ENCODE measurements around the gene DLG1. TPM values are rescaled to one million over a fixed set of nuclear protein-coding genes. Genes with fewer than 3 reads are reported as not detected.
A peak's percentile ranks its signal among the peaks of the same experiment; 100 is the strongest.

The DLG1 gene
- total and polyA plus RNA-seq, 2 of the 4 experiments (the other 2 are of a cell fraction) = 21.2 to 57.7 TPM

DNA sequence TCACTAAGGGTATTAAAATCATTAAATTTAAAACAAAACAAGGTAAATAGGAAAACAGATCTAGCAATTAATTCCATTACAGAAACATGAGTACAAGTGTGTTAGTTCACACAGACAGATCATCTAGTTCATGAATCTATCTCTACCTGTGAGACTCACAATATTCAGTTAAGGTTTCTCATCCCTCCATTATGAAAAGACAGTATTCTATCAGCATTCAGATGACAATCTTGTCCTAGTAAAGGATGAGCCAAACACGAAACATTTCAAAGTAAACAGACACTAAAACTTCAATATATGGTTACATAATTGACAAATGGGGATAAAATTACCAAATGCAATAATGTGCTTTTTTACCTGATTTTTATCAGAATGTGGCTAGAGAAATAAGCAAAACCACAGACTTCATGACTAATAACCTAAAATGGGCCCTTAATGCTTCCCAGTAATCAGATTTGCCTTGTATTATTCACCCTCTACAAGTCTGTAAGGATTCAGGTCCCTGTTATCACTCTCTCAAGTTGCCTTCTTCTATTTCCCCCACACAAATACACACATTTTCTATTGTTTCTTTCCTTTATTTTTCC is 126.8 kb downstream of the DLG1 start:
- Histone ChIP-seq H3K23ac (ENCODE audit: low read depth, low read length) (no peak overlapping the region), H3K14ac (replicated peaks; ENCODE audit: low read depth, low read length) (no peak overlapping the region), H2BK5ac (ENCODE audit: low read depth, low read length, poor library complexity, severe bottlenecking) (no peak overlapping the region), H4K20me1 (ENCODE audit: insufficient read depth, low read length) (peaks cover 16% of the 10 kb centered on the region; the same call in 1 of the 2 replicates), H2BK15ac (ENCODE audit: low read depth, low read length) (no peak overlapping the region), H2AFZ (replicated peaks; ENCODE audit: low read length, poor library complexity) (no peak overlapping the region), H4K91ac (ENCODE audit: insufficient read depth, low read depth, low read length) (no peak overlapping the region), H3K9me3 (ENCODE audit: control insufficient read depth, insufficient read depth, low read length) (no peaks in the 10 kb centered on the region), H3K36me3 (ENCODE audit: control insufficient read depth, insufficient read depth, low read length) (no peaks in the 10 kb centered on the region), H3K27ac (ENCODE audit: insufficient read depth, low read length) (no peak overlapping the region), H3K56ac (ENCODE audit: extremely low read depth, insufficient read depth, low read length) (no peak overlapping the region), H3K4ac (ENCODE audit: low read depth, low read length) (no peak overlapping the region), H2BK120ac (ENCODE audit: low read depth, low read length) (no peak overlapping the region), H3K4me2 (ENCODE audit: low read depth, low read length) (no peak overlapping the region), H3K79me1 (ENCODE audit: low read depth in 1 of 2, low read length in 2 of 2) (peaks cover 29 to 43% of the 10 kb centered on the region in 2 experiments), H4K5ac (ENCODE audit: low read depth, low read length) (no peak overlapping the region), H2AK5ac (ENCODE audit: low read depth, low read length) (no peak overlapping the region), H3K4me1 (ENCODE audit: control insufficient read depth, insufficient read depth, low read length) (no peaks in the 10 kb centered on the region), H3K9me1 (ENCODE audit: insufficient read depth, low read length) (no peaks in the 10 kb centered on the region; the same call in 1 of the 2 replicates), H2BK20ac (ENCODE audit: low read depth, low read length) (no peak overlapping the region), H4K8ac (ENCODE audit: low read depth in 2 of 2, low read length in 2 of 2) (no peak overlapping the region), H3K9ac (ENCODE audit: low read depth, low read length) (no peak overlapping the region), H3K4me3 (ENCODE audit: insufficient read depth, low read depth, low read length) (no peak overlapping the region), H2AK9ac (replicated peaks; ENCODE audit: low read depth, low read length, poor library complexity) (no peak overlapping the region), H3K18ac (ENCODE audit: low read depth, low read length) (no peak overlapping the region), H3K27me3 (ENCODE audit: control insufficient read depth, insufficient read depth, low read length) (no peaks in the 10 kb centered on the region)
- dilution Hi-C loops (cut with HindIII; ENCODE audit: low sequenced_read_pairs, unreplicated experiment) (no loop called here), in situ Hi-C loops (cut with MboI; ENCODE audit: low sequenced_read_pairs) (no loop called here), intact Hi-C loops (cut with micrococcal nuclease) (no loop called here)
- ATAC-seq (ENCODE audit: low read depth) (no peak), DNase-seq (peak; percentile 47)
- no TSS peak for BruUV-seq (replicated peaks)
- ChIA-PET POLR2A (ENCODE audit: unreplicated experiment) (no interaction called here), CTCF (no interaction called here)
- no peak for TF ChIP-seq POLR2A (IDR thresholded peaks at IDR 0.05; ENCODE audit: low read depth, low read length)
- no peak for TF ChIP-seq RFX5 (IDR thresholded peaks at IDR 0.05; ENCODE audit: low read depth, low read length)
- TF ChIP-seq, protein P1, sequence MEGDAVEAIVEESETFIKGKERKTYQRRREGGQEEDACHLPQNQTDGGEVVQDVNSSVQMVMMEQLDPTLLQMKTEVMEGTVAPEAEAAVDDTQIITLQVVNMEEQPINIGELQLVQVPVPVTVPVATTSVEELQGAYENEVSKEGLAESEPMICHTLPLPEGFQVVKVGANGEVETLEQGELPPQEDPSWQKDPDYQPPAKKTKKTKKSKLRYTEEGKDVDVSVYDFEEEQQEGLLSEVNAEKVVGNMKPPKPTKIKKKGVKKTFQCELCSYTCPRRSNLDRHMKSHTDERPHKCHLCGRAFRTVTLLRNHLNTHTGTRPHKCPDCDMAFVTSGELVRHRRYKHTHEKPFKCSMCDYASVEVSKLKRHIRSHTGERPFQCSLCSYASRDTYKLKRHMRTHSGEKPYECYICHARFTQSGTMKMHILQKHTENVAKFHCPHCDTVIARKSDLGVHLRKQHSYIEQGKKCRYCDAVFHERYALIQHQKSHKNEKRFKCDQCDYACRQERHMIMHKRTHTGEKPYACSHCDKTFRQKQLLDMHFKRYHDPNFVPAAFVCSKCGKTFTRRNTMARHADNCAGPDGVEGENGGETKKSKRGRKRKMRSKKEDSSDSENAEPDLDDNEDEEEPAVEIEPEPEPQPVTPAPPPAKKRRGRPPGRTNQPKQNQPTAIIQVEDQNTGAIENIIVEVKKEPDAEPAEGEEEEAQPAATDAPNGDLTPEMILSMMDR (conservative IDR thresholded peaks at IDR 0.05; ENCODE audit: low read depth, low read length) = no peak
- no peak for TF ChIP-seq CHD1 (IDR thresholded peaks at IDR 0.05; ENCODE audit: low read depth, low read length)
- TF ChIP-seq, protein P2, sequence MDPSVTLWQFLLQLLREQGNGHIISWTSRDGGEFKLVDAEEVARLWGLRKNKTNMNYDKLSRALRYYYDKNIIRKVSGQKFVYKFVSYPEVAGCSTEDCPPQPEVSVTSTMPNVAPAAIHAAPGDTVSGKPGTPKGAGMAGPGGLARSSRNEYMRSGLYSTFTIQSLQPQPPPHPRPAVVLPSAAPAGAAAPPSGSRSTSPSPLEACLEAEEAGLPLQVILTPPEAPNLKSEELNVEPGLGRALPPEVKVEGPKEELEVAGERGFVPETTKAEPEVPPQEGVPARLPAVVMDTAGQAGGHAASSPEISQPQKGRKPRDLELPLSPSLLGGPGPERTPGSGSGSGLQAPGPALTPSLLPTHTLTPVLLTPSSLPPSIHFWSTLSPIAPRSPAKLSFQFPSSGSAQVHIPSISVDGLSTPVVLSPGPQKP (IDR thresholded peaks at IDR 0.05; ENCODE audit: borderline replicate concordance, low read depth, low read length) = no peak
- TF ChIP-seq SMC3 (IDR thresholded peaks at IDR 0.05; ENCODE audit: low read depth, low read length) = no peak
- TF ChIP-seq, protein P3, sequence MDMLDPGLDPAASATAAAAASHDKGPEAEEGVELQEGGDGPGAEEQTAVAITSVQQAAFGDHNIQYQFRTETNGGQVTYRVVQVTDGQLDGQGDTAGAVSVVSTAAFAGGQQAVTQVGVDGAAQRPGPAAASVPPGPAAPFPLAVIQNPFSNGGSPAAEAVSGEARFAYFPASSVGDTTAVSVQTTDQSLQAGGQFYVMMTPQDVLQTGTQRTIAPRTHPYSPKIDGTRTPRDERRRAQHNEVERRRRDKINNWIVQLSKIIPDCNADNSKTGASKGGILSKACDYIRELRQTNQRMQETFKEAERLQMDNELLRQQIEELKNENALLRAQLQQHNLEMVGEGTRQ (IDR thresholded peaks at IDR 0.05; ENCODE audit: low read depth, low read length) = no peak
- WGBS, 2 experiments (ENCODE audit: extremely low coverage in 2 of 2, insufficient read length in 1 of 2) = no CpG with 5 or more reads among the region's 1 CpG

Data from IMR-90 (cell line).